ENCODE measurements around the gene PTPRM. TPM values are rescaled to one million over a fixed set of nuclear protein-coding genes. Genes with fewer than 3 reads are reported as not detected.

PTPRM gene
- total RNA-seq, 1 experiment from 2014 or later: 28.8 TPM

GRCh38 chr18:8301427-8302172, 734.5 kb downstream of the PTPRM start:
- DNase-seq (ENCODE audit: low read depth): no peak

GRCh38 chr18:8303151-8303755, 736.1 kb downstream of the PTPRM start:
- peak; percentile 34 for DNase-seq (ENCODE audit: low read depth)

GRCh38 chr18:8307960-8308359, 740.8 kb downstream of the PTPRM start:
- DNase-seq (ENCODE audit: low read depth): no peak

GRCh38 chr18:8313043-8313442, 745.9 kb downstream of the PTPRM start:
- no peak for DNase-seq (ENCODE audit: low read depth)

GRCh38 chr18:8314124-8314523, 747.0 kb downstream of the PTPRM start:
- DNase-seq (ENCODE audit: low read depth): no peak

GRCh38 chr18:8319798-8320489, 752.8 kb downstream of the PTPRM start:
- DNase-seq (ENCODE audit: low read depth): peak; percentile 74

- DNase-seq (ENCODE audit: low read depth): no peak
Observed at GRCh38 chr18:8322486-8322885, 755.4 kb downstream of the PTPRM start.

GRCh38 chr18:8324343-8325065, 757.4 kb downstream of the PTPRM start:
- DNase-seq (ENCODE audit: low read depth): no peak

- no peak for DNase-seq (ENCODE audit: low read depth)
Observed at GRCh38 chr18:8326763-8327394, 759.8 kb downstream of the PTPRM start.

GRCh38 chr18:8328126-8328525, 761.0 kb downstream of the PTPRM start:
- no peak for DNase-seq (ENCODE audit: low read depth)

GRCh38 chr18:8329186-8329771, 762.2 kb downstream of the PTPRM start:
- peak; percentile 20 for DNase-seq (ENCODE audit: low read depth)

GRCh38 chr18:8330575-8330974, 763.5 kb downstream of the PTPRM start:
- no peak for DNase-seq (ENCODE audit: low read depth)

- DNase-seq (ENCODE audit: low read depth): no peak
Observed at GRCh38 chr18:8332286-8332685, 765.2 kb downstream of the PTPRM start.

- DNase-seq (ENCODE audit: low read depth): no peak
Observed at GRCh38 chr18:8333961-8334360, 766.8 kb downstream of the PTPRM start.

- DNase-seq (ENCODE audit: low read depth): no peak
Observed at GRCh38 chr18:8337211-8337610, 770.1 kb downstream of the PTPRM start.

GRCh38 chr18:8339210-8339609, 772.1 kb downstream of the PTPRM start:
- DNase-seq (ENCODE audit: low read depth): no peak

- DNase-seq (ENCODE audit: low read depth): no peak
Observed at GRCh38 chr18:8339952-8340351, 772.8 kb downstream of the PTPRM start.

- DNase-seq (ENCODE audit: low read depth): no peak
Observed at GRCh38 chr18:8341481-8342230, 774.5 kb downstream of the PTPRM start.

GRCh38 chr18:8348051-8348720, 781.1 kb downstream of the PTPRM start:
- DNase-seq (ENCODE audit: low read depth): no peak

Measured in HT1080 (cell line).